Brain microvascular endothelial cell (primary cell): Measurements from ENCODE around the gene ITGB3BP.
"Not testable (repeated sequence)": the region's sequence is repeated elsewhere in the genome, so short reads cannot be mapped to it uniquely, and the experiment has no call there.

Source experiments
- DNase-seq: peaks from one replicate; pipeline ENCODE4 v3.0.0-alpha.2; 2020
- H3K27ac ChIP-seq: fragments of 250-450 bp; sonication (Bioruptor Pico); 2 replicates; pipeline ENCODE4 v1.5.1; 2020; ENCODE audit warnings: mild to moderate bottlenecking, moderate library complexity
- H3K27me3 ChIP-seq: fragments of 250-450 bp; sonication (Bioruptor Pico); replicated peaks from 2 replicates; pipeline ENCODE4 v1.5.1; 2020; ENCODE audit warnings: mild to moderate bottlenecking
- H3K36me3 ChIP-seq: fragments of 250-450 bp; sonication (Bioruptor Pico); replicated peaks from 2 replicates; pipeline ENCODE4 v1.5.1; 2020; ENCODE audit warnings: mild to moderate bottlenecking
- H3K4me3 ChIP-seq: 2 replicates; pipeline ENCODE4 v1.5.1; 2011; ENCODE audit warnings: low read depth, mild to moderate bottlenecking, control low read depth, low read length, moderate library complexity
- CTCF ChIP-seq: IDR thresholded peaks from 2 replicates; pipeline ENCODE4 v1.5.1; 2011; ENCODE audit warnings: low read depth, mild to moderate bottlenecking, moderate library complexity, low read length, control low read depth, inconsistent platforms; ENCODE audit errors: missing control alignments
- in situ Hi-C: cut with HindIII; loops from 2 replicates; pipeline ENCODE4 v1.10.0; 2017; ENCODE audit warnings: low sequenced_read_pairs, low pct_ligation_motif_present

The ITGB3BP gene

DNA sequence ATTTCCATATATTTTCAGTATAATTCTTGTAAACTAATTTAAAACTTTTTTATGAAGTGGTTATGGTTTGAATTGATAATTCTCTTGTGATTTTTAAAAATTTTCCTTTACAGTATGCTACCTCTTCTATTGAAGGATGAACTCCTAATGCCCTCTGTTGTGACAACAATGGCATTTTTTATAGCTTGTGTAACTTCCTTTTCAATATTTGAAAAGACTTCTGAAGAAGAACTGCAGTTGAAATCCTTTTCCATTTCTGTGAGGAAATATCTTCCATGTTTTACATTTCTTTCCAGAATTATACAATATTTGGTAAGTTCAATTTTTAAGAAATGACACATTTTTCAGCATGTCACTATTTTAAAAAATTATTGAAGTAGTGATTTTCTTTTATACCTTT is 94.2 kb downstream of the ITGB3BP start:
- H3K27me3 ChIP-seq = no peaks in the 10 kb centered on the region
- no peak for TF ChIP-seq CTCF
- in situ Hi-C loops = no loop called here
- no peak overlapping the region for H3K27ac ChIP-seq
- no peaks in the 10 kb centered on the region for H3K36me3 ChIP-seq
- no peak for DNase-seq
- no peak overlapping the region for H3K4me3 ChIP-seq

DNA sequence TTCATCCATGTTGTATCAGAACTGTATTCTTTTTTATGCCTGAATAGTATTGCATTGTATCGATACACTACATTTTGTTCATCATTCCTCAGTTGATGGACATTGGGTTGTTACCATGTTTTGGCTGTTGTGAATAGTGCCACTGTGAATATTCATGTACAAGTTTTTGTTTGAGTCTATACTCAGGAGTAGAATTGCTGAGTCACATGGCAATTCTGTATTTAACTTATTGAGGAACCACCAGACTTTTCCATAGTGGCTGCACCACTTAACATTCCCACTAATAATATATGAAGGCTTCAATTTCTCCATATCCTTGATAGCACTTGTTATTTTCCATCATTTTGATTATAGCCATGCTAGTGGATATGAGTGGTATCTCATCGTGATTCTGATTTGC is 99.4 kb downstream of the ITGB3BP start:
- TF ChIP-seq CTCF = no peak
- H3K27me3 ChIP-seq = no peaks in the 10 kb centered on the region
- H3K36me3 ChIP-seq = no peaks in the 10 kb centered on the region
- no peak for DNase-seq
- in situ Hi-C loops = no loop called here
- H3K4me3 ChIP-seq = no peak overlapping the region
- no peak overlapping the region for H3K27ac ChIP-seq

GRCh38 chr1:63420746-63421145 is 102.3 kb downstream of the ITGB3BP start:
- H3K27me3 ChIP-seq, H3K27ac ChIP-seq, in situ Hi-C loops, DNase-seq, H3K36me3 ChIP-seq, H3K4me3 ChIP-seq: not testable (repeated sequence)

DNA sequence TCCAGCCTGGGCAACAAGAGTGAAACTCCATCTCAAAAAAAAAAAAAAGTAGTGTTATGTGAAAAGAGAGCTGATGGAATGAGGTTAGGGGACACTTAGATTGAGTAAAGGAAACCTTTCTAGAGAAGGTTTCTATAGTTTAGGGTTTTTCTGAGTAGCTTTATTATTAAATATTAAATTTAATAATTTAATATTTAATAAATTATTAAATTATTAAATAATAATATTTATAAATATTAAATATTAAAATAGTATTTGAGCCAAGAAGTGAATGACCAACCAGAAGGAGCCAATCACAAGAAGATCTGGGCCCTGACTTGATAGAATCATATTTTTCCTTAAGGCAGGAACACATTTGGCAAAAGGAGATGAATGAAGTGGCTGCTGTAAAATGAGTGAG is 104.9 kb downstream of the ITGB3BP start:
- no peak for TF ChIP-seq CTCF
- no peak overlapping the region for H3K27ac ChIP-seq
- H3K27me3 ChIP-seq = no peaks in the 10 kb centered on the region
- in situ Hi-C loops = no loop called here
- no peak for DNase-seq
- H3K4me3 ChIP-seq = no peak overlapping the region
- H3K36me3 ChIP-seq = no peaks in the 10 kb centered on the region

- H3K36me3 ChIP-seq = no peaks in the 10 kb centered on the region
- no peak overlapping the region for H3K27ac ChIP-seq
- H3K27me3 ChIP-seq = no peaks in the 10 kb centered on the region
- in situ Hi-C loops = no loop called here
- no peak for TF ChIP-seq CTCF
- DNase-seq = no peak
- no peak overlapping the region for H3K4me3 ChIP-seq
Measured at GRCh38 chr1:63414691-63415365, 108.2 kb downstream of the ITGB3BP start.

DNA sequence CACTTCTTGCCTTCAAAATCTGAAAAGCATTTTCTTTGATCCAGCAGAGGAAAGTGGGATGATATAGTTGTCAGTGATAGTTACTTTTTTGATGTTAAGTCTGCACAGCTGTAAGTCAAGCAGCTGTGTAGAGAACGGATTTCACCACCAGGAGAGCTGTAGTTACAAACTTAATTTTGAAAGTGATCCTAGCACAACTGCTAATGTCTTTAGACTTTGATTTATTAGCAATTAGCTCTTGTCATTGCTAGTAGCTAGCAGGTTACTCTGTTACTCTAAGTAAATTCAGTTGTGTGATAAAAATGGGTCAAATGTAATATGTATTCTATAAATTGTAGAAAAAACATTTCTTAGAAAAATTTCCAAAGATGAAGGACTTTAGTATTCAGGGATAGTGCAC is 109.6 kb downstream of the ITGB3BP start:
- H3K27ac ChIP-seq = no peak overlapping the region
- H3K27me3 ChIP-seq = no peaks in the 10 kb centered on the region
- TF ChIP-seq CTCF = no peak
- H3K36me3 ChIP-seq = no peaks in the 10 kb centered on the region
- H3K4me3 ChIP-seq = no peak overlapping the region
- in situ Hi-C loops = no loop called here
- no peak for DNase-seq
